HL-60 (cell line): Measurements from ENCODE around the gene SLC22A13.
"Not testable (repeated sequence)": the region's sequence is repeated elsewhere in the genome, so short reads cannot be mapped to it uniquely, and the experiment has no call there.

ENCODE experiments used
- DNase-seq, 2 experiments: peaks; one replicate each; pipeline ENCODE4 v3.0.0-alpha.2; 2010 to 2020; ENCODE audit warnings: low read depth in 1 of 2, low spot score in 1 of 2
- H3K27ac ChIP-seq: fragments of 250-450 bp; sonication (Bioruptor Pico); replicated peaks from 2 replicates; pipeline ENCODE4 v1.5.1; 2020; ENCODE audit warnings: mild to moderate bottlenecking, moderate library complexity
- H3K27me3 ChIP-seq: fragments of 250-450 bp; sonication (Bioruptor Pico); 2 replicates; pipeline ENCODE4 v1.5.1; 2021; ENCODE audit warnings: mild to moderate bottlenecking, moderate library complexity; ENCODE audit not compliant: insufficient read depth, poor library complexity, severe bottlenecking
- H3K4me3 ChIP-seq: replicated peaks from 2 replicates; pipeline ENCODE4 v1.5.1; 2011; ENCODE audit warnings: mild to moderate bottlenecking, control low read depth, low read length; ENCODE audit not compliant: insufficient read depth
- GABPA ChIP-seq: IDR thresholded peaks from 2 replicates; pipeline ENCODE4 v1.6.1; 2012; ENCODE audit warnings: low read depth
- POLR2AphosphoS5 ChIP-seq: IDR thresholded peaks from 2 replicates; pipeline ENCODE4 v1.6.1; 2012; ENCODE audit warnings: low read depth
- REST ChIP-seq: IDR thresholded peaks from 2 replicates; pipeline ENCODE4 v1.6.1; 2012; ENCODE audit warnings: low read depth; ENCODE audit not compliant: insufficient replicate concordance
- SPI1 ChIP-seq: IDR thresholded peaks from 2 replicates; pipeline ENCODE4 v1.6.1; 2012; ENCODE audit warnings: low read depth, mild to moderate bottlenecking, borderline replicate concordance
- TF ChIP-seq, protein P1 (sequence below): IDR thresholded peaks from one replicate; pipeline ENCODE4 v1.5.1; 2011; ENCODE audit warnings: low read length, control low read depth, inconsistent platforms; ENCODE audit not compliant: insufficient read depth

SLC22A13 gene

DNA sequence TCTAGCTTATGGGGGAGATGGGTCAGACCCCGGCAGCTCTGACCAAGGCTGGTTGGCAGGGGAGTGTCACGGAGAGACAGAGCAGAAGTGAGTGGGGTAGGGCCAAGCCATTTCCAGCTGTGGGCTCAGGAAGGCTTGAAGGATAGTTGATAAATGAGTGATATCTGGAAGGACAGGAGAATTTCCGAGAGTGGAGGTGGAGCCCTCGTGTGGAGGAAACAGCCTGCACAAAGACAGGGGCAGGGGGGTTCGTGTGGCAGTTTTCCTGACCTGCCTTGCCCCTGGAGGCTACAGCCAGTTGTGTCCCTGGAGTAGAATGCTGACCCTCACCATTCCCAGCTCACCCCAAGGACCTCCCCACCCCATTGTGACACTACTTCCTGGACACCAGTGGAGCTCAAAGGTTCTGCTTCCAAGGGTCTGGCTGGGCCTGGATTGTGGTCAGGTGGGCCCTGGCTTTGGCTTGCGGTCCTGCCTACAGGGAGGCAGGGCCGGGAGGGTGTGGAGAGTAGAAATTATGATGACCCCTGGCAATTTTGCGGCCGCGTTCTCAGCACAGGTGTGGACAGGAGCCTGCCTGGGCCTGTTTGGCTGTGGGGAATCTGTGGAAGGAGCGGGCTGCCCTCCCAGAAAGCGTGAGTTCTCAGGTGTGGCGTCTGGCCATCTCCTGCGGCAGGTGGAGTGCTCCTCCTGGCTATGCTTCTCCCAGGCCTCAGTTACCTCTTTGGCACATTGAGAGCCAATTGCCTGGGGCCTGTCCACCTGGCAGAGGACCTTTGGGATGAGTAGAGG lies 16.5 kb downstream of the SLC22A13 start, which contains the start of gene SLC22A14:
TSS of gene SLC22A14 (plus strand) at position 400 of the 792 bp plus-strand sequence. CDS start 23,733 bp downstream, outside the sequence.
- Histone ChIP-seq H3K4me3 (no peak within 1 kb of the TSS), H3K27ac (no peak within 1 kb of the TSS)

GRCh38 chr3:38283810-38284755 lies 18.5 kb downstream of the SLC22A13 start:
- H3K4me3 ChIP-seq, result no peak overlapping the region
- no peaks in the 10 kb centered on the region for H3K27me3 ChIP-seq
- DNase-seq, result no peak
- TF ChIP-seq, protein P1, sequence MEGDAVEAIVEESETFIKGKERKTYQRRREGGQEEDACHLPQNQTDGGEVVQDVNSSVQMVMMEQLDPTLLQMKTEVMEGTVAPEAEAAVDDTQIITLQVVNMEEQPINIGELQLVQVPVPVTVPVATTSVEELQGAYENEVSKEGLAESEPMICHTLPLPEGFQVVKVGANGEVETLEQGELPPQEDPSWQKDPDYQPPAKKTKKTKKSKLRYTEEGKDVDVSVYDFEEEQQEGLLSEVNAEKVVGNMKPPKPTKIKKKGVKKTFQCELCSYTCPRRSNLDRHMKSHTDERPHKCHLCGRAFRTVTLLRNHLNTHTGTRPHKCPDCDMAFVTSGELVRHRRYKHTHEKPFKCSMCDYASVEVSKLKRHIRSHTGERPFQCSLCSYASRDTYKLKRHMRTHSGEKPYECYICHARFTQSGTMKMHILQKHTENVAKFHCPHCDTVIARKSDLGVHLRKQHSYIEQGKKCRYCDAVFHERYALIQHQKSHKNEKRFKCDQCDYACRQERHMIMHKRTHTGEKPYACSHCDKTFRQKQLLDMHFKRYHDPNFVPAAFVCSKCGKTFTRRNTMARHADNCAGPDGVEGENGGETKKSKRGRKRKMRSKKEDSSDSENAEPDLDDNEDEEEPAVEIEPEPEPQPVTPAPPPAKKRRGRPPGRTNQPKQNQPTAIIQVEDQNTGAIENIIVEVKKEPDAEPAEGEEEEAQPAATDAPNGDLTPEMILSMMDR, result no peak
- TF ChIP-seq GABPA (no peak), REST (no peak), SPI1 (no peak), POLR2AphosphoS5 (no peak)
- H3K27ac ChIP-seq, result no peak overlapping the region

More for the DNA sequence above, 16.5 kb downstream of the SLC22A13 start, which contains the start of gene SLC22A14:
- DNase-seq, result no peak
- TF ChIP-seq SPI1 (no peak), REST (no peak), POLR2AphosphoS5 (no peak), GABPA (no peak)
- TF ChIP-seq, protein P1, result no peak
- no peaks in the 10 kb centered on the region for H3K27me3 ChIP-seq

GRCh38 chr3:38284756-38285150 lies 19.1 kb downstream of the SLC22A13 start:
- no peak for DNase-seq
- Histone ChIP-seq H3K27me3 (no peaks in the 10 kb centered on the region), H3K27ac (no peak overlapping the region), H3K4me3 (no peak overlapping the region)
- no peak for TF ChIP-seq POLR2AphosphoS5
- TF ChIP-seq, protein P1, result no peak
- no peak for TF ChIP-seq GABPA
- TF ChIP-seq SPI1, result no peak
- no peak for TF ChIP-seq REST

DNA sequence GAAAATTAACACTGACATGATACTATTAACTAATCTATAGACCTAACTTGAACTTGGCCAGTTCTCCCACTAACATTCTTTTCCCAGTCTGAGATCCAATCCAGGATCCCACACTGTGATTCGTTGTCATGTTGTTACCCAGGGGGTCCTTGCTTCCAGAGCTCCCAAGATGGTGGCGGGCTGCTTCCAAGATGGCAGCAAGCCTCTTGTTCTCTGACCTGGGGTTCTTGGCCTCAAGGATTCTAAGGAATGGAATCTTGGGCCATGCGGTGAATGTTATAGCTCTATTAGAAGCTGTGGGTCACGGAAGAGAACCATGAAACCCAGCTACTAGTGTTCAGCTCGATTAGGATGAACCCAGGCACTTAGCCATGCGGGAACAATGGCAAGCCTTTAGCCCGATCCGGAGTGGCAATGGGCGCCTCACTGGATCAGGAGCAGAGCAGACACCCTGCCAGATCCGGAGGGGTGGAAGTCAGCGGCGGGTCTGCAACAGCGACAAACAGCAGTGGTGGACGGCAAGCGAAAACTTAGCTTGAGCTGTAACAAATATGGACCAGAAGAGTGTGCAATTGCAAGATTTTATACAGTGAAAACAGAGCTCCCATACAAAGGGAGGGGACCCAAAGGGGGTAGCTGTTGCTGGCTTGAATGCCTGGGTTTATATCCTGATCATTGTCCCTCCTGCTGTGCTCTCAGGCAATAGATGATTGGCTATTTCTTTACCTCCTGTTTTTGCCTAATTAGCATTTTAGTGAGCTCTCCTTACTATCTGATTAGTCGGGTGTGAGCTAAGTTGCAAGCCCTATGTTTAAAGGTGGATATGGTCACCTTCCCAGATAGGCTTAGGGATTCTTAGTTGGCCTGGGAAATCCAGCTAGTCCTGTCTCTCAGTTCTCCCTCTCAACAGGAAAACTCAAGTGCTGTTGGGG lies 23.9 kb downstream of the SLC22A13 start:
- H3K4me3 ChIP-seq, H3K27me3 ChIP-seq, DNase-seq: not testable (repeated sequence)
- peak overlapping the region; percentile 71 for H3K27ac ChIP-seq
